GM18867 (cell line): ENCODE results near the gene ADAT3.

Experiments
- ATAC-seq: cut with Tn5 transposase; IDR thresholded peaks from one replicate; pipeline ENCODE4 v1.9.1; 2021; ENCODE audit warnings: mild to moderate bottlenecking, moderate library complexity; ENCODE audit not compliant: unreplicated experiment

ADAT3 gene

DNA sequence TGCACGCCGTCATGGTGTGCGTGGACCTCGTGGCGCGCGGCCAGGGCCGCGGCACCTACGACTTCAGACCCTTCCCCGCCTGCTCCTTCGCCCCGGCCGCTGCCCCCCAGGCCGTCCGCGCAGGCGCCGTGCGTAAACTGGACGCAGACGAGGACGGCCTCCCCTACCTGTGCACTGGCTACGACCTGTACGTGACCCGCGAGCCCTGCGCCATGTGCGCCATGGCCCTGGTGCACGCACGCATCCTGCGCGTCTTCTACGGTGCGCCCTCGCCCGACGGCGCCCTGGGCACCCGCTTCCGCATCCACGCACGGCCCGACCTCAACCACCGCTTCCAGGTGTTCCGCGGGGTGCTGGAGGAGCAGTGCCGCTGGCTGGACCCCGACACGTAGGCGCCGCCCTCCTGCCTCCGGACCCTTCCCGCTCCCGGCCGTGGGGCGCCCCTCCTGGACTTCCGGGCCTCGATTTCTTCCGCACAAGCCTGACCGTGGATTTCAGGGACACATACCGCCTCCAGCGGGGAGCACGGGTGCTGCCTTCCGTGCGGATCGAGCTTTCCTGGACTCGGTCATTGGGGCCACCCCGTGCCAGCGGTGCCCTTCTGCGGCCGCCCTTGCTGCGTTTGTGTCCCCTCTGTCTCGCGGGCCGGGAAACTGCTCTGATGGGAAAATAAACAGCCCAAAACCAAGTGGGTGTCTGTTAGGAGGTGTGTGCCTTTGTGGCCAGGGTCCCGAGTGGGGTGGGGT is 7.7 kb downstream of the ADAT3 start:
- no peak for ATAC-seq

DNA sequence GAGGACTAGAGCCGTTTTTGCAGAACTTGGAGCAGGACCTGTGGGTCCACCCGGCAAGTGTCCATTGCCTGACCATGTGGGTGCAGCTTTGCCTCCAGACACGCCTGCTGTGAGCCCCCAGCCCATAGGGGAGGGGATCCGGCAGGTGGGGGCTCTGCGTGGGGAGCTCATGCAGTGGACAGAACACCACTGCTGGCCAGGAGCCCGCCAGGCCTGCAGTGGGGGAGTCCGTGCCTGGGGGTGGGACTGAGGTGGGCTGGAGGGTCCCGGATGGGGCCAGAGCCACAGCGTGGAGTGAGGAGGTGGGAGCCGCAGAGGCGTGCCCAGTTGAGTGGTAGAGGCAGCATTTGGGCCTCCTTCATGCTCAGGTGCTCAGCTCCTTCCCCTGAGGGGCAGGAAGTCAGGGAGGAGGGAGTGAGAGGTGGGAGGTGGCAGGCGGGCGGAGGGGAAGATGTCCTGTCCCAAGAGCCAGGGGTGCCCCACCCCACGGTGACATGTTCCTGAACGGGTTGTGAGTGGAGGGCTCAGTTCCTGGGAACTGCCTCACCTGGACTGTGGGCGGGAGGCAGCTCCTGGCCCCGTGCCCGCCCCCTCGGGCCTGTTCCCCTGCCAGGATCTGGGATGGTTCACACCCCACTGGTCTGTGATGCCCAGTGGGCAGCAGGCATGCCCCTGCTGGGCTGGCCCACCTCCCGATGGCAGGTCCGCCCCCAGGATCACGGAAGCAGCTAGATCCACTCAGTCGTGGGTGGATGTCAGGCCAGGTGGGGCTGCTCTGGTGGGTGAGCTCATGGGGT is 8.8 kb downstream of the ADAT3 start:
- no peak for ATAC-seq

DNA sequence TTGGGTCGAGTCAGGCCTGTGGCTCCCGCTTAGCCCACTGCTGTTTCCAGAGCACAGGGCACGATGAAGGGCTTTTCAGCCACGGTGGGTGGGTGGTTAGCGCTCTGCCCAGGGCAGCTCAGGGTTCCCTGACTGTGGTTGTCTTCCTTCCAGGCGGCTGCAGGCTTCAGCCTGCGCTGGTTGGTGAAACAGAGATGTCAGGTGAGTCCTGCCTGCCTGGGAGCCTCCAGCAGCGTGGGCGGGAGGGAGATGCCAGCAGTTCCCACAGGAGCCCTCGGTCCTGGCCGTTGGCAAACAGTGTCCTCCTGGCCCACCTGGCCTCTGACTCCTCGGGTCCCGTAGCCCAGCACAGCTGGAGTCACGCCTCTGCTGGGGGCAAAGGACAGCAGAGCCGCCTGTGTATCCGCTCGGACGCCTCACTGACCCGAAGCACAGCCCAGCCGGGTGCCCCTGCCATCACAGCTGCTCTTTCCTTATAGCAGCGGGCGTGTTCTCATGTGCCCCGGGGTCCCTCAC is 9.7 kb downstream of the ADAT3 start:
- no peak for ATAC-seq

DNA sequence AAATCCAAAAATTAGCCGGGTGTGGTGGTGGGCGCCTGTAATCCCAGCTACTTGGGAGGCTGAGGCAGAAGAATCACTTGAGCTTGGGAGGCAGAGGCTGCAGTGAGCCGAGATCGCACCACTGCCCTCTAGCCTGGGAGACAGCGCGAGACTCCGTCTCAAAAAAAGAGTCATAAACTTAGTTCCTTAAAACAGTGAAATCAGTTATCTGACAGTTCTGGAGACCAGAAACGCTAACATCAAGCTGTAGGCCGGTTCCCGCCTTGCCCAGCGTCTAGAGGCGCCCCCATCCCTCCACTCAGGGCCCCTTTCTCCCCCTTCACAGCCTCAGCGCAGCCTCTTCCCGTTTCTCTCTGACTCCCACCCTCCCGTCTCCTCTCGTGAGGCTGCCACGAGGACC is 11.9 kb downstream of the ADAT3 start:
- no peak for ATAC-seq

DNA sequence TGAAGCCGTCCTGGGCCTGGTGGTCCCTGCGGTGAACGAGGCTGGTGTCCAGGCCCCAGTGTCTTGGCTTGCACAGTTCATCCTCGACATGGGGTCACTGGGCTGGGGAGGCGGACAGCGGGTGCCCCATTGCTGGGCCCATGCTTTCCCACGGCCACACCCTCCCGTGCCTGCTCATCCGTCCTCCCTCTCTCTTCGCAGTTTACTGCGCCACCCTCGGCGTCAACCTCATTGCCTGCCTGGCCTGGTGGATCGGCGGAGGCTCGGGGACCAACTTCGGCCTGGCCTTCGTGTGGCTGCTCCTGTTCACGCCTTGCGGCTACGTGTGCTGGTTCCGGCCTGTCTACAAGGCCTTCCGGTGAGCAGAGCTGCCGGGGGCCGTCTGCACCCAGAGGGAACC is 12.7 kb downstream of the ADAT3 start:
- no peak for ATAC-seq

DNA sequence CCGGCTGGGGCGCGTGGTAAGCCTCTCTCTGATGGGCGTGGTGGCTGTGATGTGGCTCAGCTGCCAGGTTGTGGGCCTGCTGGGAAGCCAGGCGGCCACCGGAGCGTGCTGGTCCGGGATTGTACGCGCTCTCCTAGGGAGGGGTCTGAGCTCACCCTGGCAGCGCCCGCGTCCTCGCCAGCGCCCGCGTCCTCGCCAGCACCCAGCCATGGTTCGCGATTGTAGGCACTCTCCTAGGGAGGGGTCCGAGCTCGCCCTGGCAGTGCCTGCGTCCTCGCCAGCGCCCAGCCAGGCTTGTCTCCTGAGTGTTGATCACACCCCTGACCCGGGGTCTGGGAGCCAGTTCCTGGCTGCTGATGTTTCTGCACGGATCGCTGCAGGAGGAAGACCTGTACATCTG is 13.8 kb downstream of the ADAT3 start:
- no peak for ATAC-seq

DNA sequence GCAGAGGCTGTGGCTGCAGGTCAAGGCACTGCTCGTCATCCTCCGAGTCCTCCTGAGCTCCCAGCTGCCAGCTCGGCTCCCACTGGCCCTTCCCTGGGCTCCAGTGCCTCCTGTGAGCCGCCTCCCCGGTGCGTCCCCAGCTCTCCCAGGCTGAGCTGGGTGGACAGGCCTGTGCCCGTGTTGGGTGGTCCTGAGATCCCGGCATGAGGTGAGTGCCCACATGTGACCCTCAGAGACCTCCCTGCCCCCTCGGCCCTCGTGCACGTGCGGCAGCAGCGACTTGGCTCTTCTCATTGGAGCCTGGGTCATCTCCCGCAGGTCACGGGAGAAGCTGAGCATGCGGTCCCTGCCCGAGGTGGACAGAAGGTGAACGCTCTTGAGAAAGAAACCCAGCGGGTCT is 15.4 kb downstream of the ADAT3 start:
- ATAC-seq: no peak

DNA sequence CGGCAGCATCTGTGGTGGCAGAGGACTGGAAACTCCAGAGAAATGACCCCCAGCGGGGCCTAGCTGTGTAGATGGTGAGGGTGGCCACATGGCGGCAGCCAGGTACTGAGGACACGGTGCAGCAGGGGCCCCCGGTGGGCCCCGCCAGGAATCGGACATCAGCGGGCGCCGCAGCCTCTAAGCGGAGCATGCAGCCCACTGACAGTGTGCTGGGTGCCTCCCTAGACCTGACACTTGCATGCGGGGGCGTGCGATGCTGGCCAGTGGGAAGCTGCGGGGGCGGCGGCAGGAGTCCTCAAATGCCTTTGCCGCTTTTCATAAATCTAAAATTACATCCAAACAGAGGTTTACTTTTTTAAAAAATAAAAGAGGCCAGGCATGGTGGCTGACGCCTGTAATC is 16.1 kb downstream of the ADAT3 start:
- ATAC-seq: no peak

DNA sequence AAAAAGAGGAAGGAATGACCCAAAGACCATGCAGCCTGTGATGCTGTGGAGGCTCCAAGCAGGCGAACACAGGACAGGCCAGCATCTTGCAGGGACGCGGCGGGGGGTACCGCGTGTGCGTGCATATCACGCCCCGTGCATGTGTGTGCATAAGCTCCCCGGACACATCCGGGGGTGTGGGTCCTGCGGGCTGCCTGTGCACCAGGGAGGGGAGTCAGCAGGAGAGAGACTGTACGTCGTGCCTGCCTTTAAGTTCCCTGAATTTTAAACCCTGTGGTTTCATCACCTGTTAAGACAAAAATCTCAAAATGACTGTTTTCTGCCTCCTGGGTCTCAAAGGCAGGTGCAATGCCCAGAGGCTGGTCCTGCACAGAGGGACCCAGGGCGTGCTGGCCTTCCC is 16.6 kb downstream of the ADAT3 start:
- no peak for ATAC-seq

DNA sequence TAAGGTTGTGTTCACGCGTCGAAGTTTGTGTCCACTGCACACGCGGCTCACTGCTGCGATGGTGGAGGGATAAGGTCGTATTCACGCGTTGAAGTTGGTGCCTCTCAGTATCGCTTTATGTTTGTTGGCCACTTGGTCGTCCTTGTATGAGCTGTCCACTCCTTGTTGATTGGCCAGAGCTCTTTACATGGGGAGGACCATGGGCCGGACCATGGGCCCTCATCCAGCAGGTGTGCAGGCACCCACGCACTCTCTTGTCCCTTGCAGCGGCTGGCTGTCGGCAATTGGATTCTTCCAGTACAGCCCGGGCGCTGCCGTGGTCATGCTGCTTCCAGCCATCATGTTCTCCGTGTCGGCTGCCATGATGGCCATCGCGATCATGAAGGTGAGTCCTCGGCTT is 17.6 kb downstream of the ADAT3 start:
- ATAC-seq: no peak

DNA sequence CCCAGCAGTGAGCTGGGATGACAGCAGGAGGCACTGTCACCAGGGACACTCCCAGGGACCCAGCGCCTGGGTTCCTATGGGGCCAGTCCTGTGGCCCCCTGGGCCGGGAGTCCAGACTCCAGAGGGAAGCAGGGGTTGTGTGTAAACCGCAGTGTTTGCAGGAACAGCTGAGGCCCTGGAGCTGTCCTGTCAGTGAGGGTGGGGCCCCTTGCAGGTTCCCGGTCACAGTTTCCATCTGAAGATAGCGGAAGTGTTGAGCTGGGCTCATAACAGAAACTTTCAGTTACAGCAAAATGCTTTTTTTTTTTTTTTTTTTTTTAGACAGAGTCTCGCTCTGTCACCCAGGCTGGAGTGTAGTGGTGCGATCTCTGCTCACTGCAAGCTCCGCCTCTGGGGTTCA is 18.1 kb downstream of the ADAT3 start:
- ATAC-seq: no peak

DNA sequence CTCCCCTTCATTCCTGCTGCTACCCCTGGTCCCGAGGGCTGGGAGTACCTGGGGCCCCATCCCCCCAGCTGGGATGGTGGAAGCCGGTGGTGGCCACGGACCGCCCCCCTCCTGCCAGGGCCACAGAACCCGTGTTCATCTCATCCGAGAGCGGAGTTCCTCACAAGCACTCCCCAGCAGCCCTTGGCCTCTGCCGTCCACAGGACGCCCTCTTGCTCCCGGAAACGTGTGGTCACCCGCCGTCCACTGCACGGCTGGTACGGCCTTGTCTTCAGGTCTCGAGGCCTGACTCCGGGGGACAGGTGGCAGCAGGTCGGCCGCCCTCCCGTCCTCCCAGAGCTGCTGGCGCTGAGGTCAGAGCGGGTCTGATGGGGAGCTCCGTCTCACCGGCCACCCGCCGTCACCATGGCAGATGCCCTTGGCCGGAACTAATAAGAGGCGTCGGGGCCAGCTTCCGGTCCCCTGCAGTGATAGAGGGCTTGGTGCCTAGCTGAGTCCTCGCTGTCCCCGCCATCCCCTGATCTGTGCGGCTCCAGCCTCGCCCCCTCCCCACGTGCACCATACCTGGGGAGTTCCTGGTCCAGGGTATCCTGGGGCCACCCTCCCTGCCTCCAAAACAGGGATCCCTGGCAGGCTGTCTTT is 19.2 kb downstream of the ADAT3 start:
- ATAC-seq: no peak

DNA sequence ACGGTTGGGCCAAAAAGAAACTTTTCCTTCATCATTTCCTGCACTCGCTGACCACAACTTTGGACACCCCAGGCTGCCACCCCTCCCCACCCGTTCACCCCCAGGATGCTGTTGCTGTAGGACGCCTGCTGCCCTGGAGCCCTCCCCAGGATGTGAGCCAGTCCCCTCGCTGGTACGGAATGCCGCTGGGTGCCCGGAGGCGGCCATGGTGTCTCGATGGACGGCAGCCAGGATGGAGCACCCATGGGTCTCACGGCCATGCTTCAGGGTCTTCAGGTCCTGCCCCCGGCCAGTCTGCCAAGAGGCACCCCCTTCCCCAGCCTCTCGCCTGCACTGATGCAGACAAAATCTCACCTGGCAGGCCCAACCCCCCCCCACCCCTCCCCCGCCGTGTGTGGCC is 20.3 kb downstream of the ADAT3 start:
- no peak for ATAC-seq

DNA sequence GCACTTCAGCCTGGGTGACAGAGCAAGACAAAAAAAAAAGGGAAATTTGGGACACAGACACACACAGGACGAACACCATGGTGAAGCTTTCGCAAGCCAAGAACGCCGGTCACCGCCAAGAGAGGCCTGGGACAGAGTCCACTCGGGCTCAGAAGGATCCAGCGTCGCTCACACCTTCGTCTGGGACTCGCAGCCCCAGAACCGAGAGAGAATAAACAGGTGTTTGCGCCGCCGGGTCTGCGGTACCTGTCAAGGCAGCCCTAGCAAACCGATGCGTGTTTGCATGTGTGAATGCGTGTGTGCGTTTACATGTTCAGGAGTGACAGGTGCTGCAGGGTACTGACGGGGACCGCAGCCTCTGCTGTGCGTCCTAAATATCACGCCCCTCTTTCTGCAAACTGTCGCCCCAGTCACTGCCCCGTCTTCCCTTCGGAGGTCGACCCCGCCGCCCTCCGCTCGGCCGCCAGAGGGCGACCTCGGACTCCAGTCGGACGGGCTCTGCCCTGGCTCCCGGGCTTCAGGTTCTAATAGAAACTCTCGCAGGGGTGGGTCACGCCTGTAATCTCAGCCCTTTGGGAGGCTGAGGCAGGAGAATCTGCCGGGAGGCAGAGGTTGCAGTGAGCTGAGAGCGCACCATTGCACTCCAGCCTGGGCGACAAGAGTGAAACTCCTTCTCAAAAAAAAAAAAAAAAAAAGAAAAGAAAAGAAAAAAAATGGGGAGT is 24.0 kb downstream of the ADAT3 start:
- peak; percentile 79 for ATAC-seq

DNA sequence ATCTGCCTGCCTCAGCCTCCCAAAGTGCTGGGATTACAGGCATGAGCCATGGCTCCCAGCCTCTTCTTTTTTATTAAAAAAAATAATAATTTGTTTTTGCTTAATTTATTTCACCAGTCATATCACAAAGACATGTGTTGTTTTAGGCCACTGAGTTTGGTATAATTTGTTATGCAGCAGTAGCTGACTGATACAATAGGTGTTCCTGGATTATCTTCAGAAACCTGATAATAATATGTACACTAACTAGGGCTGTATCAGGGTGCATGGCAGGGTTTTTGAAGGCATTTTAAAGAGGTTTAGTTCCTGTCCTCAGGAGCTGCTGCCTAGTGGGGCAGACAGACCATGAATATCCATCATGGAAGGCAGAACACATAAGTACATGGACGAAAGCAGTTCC is 26.2 kb downstream of the ADAT3 start:
- ATAC-seq: no peak

DNA sequence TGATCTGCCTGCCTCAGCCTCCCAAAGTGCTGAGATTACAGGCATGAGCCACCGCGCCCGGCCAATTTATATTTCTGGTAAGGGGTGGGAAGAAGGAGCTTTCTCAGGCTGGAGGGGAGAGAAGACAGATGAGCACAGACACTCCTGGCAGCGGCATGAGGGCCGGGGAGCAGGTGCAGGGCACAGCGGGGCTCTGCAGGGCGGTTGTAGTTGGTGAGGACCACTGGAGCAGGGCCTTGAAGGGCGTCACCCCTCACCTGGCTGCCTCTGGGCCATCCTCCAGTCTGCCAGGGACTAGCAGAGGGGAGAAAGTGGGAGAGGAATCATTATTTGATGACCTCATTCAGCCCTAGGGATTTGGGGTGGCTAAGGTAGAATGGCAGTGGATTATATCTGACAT is 27.2 kb downstream of the ADAT3 start:
- no peak for ATAC-seq

DNA sequence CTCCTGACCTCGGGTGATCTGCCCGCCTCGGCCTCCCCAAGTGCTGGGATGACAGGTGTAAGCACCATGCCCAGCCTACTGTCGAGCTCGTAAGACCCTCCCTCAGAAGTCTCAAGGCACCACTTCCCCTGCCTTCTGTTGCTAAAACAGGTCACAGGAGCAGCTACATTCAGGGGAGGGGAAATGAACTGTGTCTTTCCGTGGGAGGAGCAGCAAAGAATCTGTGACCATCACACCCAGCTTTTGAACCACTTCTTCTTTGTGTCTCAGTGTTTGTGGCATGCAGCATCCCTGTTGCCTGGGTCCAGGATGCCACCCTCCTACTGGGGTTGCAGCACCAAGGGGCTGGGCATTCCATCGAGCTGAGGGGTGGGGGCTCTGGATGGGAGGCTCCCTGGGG is 28.0 kb downstream of the ADAT3 start:
- ATAC-seq: no peak

DNA sequence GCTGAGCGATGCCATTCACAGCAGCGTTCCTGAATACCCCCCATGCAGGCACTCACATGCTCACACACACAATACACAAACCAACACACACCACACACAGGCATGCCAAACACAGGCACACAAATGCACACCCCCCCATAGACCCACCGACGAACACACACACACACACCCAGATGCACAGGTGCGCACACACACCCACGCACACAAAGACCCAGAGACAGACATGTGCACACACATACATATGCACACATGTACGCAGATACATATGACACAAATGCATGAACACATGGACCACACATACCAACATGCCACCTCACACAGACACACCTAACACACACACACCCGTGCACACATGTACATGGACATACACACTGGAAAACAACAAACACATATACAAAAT is 28.7 kb downstream of the ADAT3 start:
- ATAC-seq: no peak

DNA sequence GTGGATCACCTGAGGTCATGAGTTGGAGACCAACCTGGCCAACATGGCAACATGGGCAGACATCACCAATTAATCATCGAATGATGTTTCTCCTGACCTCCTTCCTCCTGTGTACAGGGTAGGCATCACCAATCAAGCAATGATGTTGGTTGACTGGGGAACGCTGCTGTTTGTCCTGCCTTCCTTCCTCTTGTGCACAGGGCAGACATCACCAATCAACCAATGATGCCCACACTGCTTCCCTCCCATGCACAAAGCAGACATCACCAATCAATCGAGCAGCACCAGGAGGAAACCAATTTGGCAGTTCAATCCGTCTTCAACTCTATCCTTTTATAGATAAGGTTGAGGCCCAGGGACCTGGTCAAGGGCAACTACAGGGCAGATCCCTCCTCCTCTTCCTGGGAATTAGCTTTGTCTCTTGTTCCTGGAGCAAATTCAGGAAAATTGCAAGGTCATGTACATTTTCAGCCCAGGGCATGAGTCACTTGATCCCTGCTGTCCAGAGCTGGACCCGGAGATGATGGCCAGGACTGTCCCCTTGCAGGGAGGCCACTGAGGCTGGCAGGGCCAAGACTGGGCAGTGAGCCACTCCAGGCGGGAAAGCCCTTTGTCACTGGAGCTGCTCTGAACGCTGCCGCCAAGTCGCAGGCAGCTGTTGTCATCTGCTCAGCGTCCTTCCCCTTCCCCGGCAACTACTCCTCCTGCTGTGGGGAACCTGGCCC is 30.4 kb downstream of the ADAT3 start:
- ATAC-seq: no peak

DNA sequence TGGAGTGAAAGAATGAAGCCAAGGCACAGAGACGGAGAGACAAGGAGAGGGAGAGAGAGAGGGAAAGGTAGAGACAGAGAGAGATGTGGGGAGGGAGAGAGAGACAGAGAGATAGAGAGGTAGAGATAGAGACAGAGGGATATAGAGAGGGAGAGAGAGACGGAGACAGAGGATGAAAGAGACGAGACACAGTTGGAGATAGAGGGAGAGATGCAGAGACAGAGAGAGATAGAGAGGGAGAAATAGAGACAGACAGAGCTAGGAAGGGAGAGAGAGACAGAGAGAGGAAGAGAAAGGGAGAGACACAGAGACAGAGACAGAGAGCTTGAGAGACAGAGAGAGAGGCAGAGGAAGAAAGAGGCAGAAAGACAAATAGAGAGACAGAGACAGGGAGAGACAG is 31.2 kb downstream of the ADAT3 start:
- no peak for ATAC-seq
